Measurements from ENCODE around the gene EBF4.

EBF4 gene

GRCh38 chr20:2741881-2742280 lies 49.3 kb downstream of the EBF4 start:
- no peak for DNase-seq

DNA sequence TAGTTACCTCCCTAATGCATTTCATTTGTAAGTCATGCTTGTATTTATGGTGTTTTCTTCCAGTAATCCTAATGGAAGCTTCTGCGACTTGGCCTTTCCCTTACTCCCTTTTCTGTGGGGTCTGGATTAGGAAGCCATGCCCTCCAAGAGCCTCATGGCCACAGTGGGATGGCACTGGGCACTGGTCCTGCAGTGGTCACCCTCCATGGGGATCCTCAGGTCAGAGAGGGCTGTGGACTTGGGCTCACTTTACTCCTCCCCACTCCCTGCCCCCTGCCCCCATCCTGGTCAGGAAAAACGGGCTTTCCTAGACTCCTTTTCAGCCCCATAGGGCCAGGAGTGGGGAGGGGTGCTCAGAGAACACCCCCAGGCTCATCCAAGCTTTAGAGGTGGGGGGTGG lies 49.9 kb downstream of the EBF4 start:
- no peak for DNase-seq

DNA sequence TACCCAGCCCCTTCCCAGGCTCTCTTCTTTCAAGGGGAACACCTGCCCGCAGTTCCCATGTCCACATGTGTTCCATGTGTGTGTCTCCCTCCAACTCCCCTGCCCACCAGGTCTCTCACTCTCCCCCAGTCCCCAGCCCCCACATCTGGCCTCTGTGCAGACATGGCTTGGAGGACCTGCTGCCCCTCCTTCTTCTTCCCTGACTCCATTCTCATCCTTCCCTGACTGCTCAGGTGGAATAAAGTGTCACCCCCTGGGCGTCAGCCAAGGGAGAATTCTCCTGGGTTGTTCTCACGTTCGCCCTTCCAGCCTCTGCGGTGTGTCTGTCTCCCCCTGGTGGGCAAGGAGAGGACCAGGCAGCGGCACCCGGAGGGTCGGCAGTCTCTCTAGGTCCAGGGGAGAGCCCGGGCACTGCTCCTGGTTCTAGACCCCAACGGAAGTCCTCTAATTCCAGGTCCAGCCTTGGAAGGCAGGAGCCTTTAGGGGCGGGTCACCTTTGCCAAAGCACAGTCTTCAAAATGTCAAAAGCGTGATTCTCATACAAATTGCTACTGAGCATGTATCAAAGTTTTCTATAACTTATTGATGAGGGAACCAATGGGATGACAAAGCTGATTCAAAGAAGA lies 50.5 kb downstream of the EBF4 start:
- peak in 18 of 56 donors; percentile 5 to 54 (median 18) for DNase-seq

- DNase-seq, result no peak
Observed at GRCh38 chr20:2745060-2745910, 52.7 kb downstream of the EBF4 start.

DNA sequence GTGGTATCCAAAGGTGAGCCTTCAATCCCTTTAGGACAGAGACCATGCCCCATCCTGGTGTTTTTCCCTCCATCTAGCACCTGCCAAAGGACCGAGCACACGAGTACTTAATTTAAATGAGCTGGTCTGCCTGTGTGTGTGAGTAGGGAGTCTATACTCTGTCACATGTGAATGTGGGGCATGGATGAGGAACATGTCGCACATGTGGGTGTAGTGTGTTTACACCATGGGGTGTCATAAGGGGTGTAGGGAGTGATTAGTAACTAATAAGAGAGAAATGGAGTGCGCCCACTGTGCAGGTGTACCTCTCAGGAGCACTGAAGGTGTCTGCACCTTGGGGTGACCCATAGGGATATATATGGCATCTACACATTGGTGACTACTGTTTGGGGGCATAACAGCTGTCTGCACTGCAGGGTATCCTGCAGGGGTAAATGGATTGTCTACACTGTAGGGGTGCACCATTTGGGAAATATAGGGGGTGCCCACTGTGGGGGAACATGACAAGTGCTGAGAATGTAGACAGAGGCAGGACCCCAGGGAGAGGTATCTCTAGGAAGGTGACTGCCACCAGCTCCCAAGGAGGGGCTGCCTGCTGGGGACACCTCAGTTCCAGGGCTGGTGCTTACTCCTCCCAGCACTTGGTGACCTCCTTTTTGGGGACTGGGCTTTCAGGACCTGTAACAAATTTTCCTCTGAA lies 53.5 kb downstream of the EBF4 start:
- no peak for DNase-seq

DNA sequence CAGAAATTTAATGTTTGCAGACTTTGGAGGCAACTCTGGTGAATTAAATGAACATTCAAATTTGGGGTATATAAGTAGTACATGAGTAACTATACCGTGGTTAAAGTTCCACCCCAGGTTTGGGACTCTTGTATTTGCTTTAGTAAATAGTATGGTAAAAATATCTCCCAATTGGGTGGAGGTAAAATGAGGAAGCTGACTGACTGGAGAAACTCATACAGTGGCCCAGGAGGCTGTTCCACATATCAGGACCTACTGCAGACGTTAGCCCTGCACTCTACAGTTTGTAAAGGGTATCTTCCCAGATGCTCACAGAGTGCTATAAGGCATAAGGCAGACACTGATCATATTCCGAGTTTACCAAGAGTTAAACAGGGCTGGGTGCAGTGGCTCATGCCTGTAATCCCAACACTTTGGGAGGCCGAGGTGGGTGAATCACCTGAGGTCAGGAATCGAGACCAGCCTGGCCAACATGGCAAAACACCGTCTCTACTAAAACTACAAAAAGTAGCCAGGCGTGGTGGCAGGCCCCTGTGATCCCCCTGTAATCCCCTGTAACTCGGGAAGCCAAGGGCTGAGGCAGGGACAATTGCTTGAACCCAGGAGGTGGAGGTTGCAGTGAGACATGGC lies 54.2 kb downstream of the EBF4 start:
- no peak for DNase-seq

DNA sequence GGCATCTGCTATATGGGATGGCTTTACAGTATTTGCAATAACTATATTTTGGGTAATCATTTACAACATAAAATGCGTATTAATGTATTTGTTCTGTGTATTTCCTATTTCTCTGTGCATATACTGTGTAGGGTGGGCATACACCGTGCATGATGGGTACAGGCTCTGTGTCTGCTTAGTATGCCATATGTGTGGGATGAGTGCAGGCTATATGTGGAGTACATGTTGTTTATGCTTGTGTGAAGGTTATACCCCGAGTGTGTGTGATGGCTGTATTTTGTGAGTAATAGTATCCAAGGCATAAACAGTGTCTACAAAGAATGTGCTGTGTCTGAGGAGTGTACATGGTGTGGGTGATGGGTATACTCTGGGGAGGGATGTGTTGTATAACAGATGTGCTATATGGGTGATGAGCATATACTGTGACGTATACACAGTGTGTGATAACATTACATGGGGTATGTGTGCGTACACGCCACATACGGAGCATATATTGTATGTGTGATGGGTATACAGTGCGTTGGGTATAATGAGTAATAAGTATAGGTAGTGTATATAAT lies 55.2 kb downstream of the EBF4 start:
- DNase-seq, result no peak

DNA sequence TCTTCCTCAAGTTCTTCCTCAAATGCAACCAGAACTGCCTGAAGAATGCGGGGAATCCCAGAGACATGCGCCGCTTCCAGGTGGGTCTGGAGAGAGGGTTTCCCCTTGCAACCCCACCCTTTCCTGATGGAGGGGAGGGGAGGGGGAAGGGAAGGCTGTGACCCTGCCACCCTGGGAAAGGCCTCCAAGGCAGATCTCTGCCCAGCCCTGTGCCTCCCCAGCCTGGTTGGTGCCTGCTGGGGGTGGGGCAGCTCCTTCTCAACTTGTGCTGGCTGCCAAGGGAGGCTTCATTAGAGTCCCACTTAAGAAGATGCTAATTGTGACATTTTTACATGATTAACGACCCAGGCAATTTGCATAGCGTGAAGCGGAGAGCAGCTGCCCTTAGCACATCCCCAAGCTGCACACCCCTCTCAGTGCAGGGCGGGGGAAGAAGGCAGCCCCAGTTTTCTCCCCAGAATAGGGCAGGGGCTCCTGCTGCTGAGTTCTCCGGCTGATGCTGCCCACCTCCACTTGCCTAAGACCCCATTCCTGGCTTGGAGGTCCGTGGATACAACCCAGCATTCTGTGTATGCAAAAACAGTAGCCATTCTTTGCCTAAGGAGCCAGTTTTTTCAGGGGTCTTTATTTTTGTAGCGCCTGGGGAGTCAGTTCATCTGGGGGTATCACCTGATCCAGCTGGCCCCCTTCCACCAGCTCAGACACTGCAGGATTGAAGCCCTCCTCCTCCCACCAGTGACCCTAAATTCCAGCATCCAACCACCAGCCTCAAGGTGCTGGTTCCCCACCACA lies 56.2 kb downstream of the EBF4 start:
- no peak for DNase-seq

DNA sequence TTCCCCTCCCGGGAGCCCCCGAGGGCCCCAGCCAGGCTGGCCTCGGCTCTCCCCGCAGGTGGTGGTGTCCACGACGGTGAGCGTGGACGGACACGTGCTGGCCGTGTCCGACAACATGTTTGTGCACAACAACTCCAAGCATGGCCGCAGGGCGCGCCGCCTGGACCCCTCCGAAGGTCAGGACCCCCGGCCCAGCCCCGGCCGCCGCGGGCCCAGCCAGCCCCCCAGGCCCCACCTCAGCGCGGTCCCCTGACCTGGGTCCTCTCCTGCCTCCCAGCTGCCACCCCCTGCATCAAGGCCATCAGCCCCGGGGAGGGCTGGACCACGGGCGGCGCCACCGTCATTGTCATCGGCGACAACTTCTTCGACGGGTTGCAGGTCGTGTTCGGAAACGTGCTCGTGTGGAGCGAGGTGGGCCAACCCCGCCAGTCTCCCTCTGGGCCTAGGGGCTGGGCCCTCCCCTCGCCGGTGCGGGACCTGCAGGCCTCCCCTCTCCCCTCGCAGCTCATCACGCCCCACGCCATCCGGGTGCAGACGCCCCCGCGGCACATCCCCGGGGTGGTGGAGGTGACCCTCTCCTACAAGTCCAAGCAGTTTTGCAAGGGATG lies 56.9 kb downstream of the EBF4 start:
- DNase-seq, result no peak

DNA sequence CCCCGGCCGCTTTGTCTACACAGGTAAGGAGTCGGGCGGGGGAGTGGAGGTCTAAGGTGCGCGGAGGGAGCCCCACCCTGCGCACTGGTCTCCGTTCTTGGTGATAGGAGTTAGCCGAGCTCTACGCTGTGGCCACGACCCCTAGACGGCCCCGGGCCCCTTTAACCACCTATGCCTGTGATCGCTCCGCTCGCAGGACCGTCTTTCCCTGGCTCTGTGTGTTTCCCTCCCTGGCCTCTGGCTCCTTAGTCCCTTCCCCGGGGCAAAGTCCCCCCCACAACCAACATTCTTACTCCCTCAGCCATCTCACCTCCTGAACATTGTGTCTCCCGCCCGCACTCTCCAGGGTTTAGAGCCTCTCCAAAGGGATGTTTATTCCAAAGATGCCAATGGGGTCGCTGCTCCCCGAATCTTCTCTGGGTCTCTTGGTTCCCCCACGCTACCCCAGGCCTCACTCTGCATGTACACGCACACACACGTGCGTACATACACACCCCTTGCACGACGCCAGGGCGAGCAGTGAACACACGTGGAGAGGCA lies 57.4 kb downstream of the EBF4 start:
- no peak for DNase-seq

GRCh38 chr20:2750491-2751251 lies 58.1 kb downstream of the EBF4 start:
- no peak for DNase-seq

DNA sequence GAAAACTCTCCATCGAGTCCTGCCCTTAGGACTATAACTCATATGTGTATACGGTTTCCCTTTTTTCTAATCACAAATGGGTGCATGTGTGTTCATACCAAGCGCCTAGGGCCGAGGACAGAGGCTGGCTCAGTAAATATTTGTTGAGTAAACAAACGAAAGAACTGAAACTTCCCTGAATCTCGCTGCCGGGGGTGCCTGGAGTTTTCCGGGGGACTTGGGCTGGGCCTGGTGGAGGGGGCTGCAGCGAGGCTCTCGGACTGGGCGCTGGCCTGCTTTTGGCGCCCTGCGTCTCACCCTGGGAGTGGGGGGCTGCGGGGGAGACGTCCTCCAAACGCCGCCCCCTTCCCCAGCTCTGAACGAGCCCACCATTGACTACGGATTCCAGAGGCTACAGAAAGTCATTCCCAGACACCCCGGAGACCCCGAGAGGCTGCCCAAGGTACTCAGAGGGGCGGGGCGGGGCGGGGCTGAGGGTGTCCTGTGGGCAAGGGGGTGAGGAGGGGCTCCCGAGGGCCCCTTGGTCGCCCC lies 58.8 kb downstream of the EBF4 start:
- DNase-seq, result no peak

GRCh38 chr20:2751878-2752566 lies 59.4 kb downstream of the EBF4 start:
- peak in 1 of 56 donors; percentile 37 for DNase-seq

GRCh38 chr20:2752567-2753460 lies 60.2 kb downstream of the EBF4 start:
- peak in 3 of 56 donors; percentile 15 to 37 (median 18) for DNase-seq

- DNase-seq, result no peak
Observed at GRCh38 chr20:2753461-2754040, 61.0 kb downstream of the EBF4 start.

DNA sequence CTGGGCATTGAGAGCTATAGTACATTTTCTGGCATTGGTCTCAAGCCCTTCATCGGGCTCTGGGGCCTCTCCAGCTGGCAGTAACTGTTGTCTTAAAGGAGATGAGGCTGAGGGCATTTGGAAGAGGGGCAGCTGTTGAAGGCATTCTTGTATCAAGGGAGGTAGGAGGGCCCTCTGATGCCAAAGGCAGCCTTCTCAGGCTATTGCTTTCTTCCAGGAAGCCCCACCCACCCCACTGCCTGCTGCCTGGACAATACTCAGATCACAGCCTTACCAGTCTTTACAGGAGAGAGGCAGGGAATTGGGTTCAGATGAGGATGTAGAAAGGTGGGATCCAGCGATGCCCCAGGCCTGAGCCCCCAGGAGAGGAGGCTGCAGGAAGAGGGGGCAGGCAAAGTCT lies 61.8 kb downstream of the EBF4 start:
- DNase-seq, result no peak
